ENCODE measurements around the gene GPR142. TPM values are rescaled to one million over a fixed set of nuclear protein-coding genes. Genes with fewer than 3 reads are reported as not detected.

Gene GPR142
- total RNA-seq, 1 donor from 2014 or later, result 0.18 TPM

DNA sequence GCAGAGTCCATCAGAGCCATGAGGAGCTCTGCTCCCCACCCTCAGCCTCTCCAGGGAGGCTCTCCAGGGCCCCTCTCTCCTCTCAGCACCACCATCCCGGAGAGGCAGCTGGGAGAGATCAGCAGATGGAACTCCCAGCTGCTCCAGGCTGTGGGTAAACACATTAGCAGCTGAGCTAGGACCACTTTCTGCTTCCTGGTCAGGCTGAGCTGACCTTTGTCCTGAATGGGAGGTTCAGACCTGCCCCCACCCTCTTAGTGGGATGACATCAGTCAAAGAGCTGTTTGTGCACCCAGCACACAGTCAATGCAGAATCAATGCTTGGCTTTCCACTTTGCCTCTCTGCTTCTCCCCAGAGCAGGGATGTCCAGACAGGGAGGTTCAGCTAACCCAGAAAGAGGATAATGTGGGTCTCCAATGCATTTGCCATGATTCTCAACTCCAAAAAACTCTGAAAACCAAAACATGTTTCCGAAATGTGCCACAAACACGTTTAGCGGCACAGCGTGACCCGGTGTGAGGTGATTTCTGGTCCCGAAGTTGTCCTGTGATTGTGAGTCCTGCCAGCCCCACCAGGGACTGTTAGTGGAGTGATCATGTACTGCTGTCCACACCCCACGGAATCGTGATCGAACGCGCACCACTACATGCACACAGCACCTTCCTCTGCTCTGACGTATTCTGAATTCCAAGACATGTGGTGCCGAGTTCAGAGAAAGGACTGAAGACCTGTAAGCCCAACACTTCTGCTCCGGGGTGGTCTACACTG, 6.7 kb downstream of the GPR142 start:
- no peak overlapping the region for H3K4me3 Mint-ChIP-seq (ENCODE audit: unreplicated experiment)
- H3K27me3 Mint-ChIP-seq (ENCODE audit: unreplicated experiment), result peaks cover 4% of the 10 kb centered on the region
- DNase-seq (ENCODE audit: low spot score), result no peak
- no peak overlapping the region for H3K27ac Mint-ChIP-seq (ENCODE audit: unreplicated experiment)
- no peaks in the 10 kb centered on the region for H3K36me3 Mint-ChIP-seq (ENCODE audit: low read depth, unreplicated experiment)
- TF ChIP-seq, protein P1, sequence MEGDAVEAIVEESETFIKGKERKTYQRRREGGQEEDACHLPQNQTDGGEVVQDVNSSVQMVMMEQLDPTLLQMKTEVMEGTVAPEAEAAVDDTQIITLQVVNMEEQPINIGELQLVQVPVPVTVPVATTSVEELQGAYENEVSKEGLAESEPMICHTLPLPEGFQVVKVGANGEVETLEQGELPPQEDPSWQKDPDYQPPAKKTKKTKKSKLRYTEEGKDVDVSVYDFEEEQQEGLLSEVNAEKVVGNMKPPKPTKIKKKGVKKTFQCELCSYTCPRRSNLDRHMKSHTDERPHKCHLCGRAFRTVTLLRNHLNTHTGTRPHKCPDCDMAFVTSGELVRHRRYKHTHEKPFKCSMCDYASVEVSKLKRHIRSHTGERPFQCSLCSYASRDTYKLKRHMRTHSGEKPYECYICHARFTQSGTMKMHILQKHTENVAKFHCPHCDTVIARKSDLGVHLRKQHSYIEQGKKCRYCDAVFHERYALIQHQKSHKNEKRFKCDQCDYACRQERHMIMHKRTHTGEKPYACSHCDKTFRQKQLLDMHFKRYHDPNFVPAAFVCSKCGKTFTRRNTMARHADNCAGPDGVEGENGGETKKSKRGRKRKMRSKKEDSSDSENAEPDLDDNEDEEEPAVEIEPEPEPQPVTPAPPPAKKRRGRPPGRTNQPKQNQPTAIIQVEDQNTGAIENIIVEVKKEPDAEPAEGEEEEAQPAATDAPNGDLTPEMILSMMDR (IDR thresholded peaks at IDR 0.05; ENCODE audit: unreplicated experiment), result no peak
- no peaks in the 10 kb centered on the region for H3K4me1 Mint-ChIP-seq (ENCODE audit: unreplicated experiment)
- H3K9me3 Mint-ChIP-seq (ENCODE audit: unreplicated experiment), result no peaks in the 10 kb centered on the region

DNA sequence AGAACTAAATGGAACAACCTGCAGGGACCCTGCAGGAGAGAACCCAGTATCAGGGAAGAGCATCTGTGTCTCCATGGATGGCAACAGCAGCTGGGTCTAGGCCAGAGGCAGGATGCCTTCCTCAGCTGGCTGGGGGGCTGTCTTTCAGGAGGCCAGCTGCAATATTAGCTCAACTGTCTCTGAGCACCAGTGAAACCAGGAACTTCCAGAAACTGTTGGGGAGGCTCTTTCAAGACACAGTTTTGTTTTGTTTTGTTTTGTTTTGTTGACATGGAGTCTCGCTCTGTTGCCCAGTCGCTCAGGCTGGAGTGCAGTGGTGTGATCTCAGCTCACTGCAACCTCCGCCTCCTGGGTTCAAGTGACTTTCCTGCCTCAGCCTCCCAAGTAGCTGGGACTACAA, 7.6 kb downstream of the GPR142 start:
- Mint-ChIP-seq H3K4me3 (ENCODE audit: unreplicated experiment) (no peak overlapping the region), H3K9me3 (ENCODE audit: unreplicated experiment) (no peaks in the 10 kb centered on the region), H3K4me1 (ENCODE audit: unreplicated experiment) (no peaks in the 10 kb centered on the region), H3K27me3 (ENCODE audit: unreplicated experiment) (peaks cover 5% of the 10 kb centered on the region), H3K27ac (ENCODE audit: unreplicated experiment) (no peak overlapping the region), H3K36me3 (ENCODE audit: low read depth, unreplicated experiment) (no peaks in the 10 kb centered on the region)
- DNase-seq (ENCODE audit: low spot score), result no peak
- TF ChIP-seq, protein P1 (IDR thresholded peaks at IDR 0.05; ENCODE audit: unreplicated experiment), result no peak

DNA sequence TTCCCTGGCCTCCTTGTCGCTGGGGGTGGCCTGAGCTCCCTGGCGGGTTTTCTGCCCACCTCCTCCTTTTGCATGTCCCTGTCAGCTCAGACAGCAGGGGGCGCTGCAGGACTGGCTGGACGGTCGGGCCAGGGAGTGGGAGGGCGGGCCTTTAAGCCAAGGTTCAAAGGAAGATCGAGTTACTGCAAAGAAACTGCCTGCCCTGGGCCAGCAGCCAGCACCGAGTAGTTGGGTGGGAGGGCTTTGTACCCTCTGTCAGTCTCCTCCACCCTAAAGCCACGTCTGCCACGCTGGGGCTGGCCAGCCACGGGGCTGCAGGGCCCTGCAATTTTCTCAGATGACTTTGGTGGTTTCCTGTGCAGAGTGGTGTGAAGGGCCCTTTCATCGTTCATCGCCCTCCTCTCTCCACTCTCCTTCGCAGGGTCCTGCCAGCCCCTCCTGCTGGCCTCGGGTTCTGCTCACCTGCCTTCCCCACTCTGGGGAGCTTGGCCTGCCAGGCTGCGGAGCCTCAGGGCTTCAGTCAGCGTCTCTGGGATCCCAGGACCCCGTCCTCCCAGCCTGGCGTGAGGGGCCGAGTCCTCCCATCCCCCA, 12.3 kb downstream of the GPR142 start:
- Mint-ChIP-seq H3K4me3 (ENCODE audit: unreplicated experiment) (no peak overlapping the region), H3K4me1 (ENCODE audit: unreplicated experiment) (peaks cover 4% of the 10 kb centered on the region), H3K36me3 (ENCODE audit: low read depth, unreplicated experiment) (no peaks in the 10 kb centered on the region), H3K9me3 (ENCODE audit: unreplicated experiment) (no peaks in the 10 kb centered on the region), H3K27me3 (ENCODE audit: unreplicated experiment) (peaks cover 1% of the 10 kb centered on the region), H3K27ac (ENCODE audit: unreplicated experiment) (no peak overlapping the region)
- peak; percentile 99 for DNase-seq (ENCODE audit: low spot score)
- TF ChIP-seq, protein P1 (IDR thresholded peaks at IDR 0.05; ENCODE audit: unreplicated experiment), result peak; percentile 96

DNA sequence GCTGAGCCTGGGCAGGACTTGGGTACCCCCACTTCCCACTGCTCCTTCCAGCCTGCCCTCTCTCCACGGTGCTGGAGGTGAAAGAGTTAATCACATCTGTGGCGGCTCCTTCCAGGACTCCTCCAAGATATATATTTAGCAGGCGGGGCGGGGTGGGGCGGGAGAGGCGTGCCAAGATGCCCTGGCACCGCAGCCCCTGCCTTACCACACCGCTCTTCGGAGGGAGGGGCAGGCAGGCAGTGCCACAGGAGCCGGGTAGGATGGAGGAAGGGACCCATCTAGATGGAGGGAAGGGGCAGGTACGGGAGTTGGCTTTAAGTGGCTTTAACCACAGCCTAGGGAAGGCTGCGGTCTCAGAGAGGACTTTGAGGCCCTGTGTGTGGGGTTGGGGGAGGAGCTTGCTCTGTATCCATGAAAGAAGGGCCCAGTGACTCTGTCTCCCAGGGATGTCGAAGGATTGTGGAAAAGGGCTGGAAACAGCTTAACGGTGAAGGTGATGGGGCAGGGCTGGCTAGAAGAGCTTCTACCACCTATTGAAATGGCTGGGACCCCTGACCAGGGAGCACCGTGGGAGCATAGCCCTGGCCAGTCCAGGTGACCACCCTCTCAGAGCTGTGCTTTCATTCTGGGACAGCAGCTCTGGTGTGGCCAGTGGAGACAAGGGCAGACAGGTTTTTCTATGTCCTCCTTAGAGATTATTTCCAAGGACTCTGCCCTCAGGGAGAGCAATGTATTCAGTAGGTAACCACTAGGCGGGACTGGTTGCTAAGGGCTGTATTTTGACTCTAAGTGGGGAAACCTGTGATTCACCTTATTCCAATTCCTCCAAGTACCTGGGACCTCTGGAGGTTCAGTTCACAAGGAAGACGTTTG, 13.0 kb downstream of the GPR142 start:
- no peaks in the 10 kb centered on the region for H3K9me3 Mint-ChIP-seq (ENCODE audit: unreplicated experiment)
- peaks cover 1% of the 10 kb centered on the region for H3K27me3 Mint-ChIP-seq (ENCODE audit: unreplicated experiment)
- no peak overlapping the region for H3K4me3 Mint-ChIP-seq (ENCODE audit: unreplicated experiment)
- no peaks in the 10 kb centered on the region for H3K36me3 Mint-ChIP-seq (ENCODE audit: low read depth, unreplicated experiment)
- TF ChIP-seq, protein P1 (IDR thresholded peaks at IDR 0.05; ENCODE audit: unreplicated experiment), result no peak
- no peak overlapping the region for H3K27ac Mint-ChIP-seq (ENCODE audit: unreplicated experiment)
- peaks cover 9% of the 10 kb centered on the region for H3K4me1 Mint-ChIP-seq (ENCODE audit: unreplicated experiment)
- DNase-seq (ENCODE audit: low spot score), result no peak

Data from endothelial cell (in vitro differentiated cells).